K562 (cell line): ENCODE measurements around the gene MRPL38. TPM values are rescaled to one million over a fixed set of nuclear protein-coding genes. Genes with fewer than 3 reads are reported as not detected.

Source experiments
- AFF4 ChIP-seq: sonication (generic); formaldehyde crosslinking; IDR thresholded peaks from 2 replicates; pipeline ENCODE4 v1.8.0; 2023; ENCODE audit warnings: mild to moderate bottlenecking, missing genetic modification reagents
- CBFB ChIP-seq: sonication (generic); formaldehyde crosslinking; IDR thresholded peaks from 2 replicates; pipeline ENCODE4 v1.4.0; 2020; ENCODE audit warnings: mild to moderate bottlenecking, missing genetic modification reagents
- CREBBP ChIP-seq: IDR thresholded peaks from one replicate; pipeline ENCODE4 v1.6.1; 2012; ENCODE audit warnings: low read depth, mild to moderate bottlenecking, control low read depth, inconsistent platforms, low read length
- CTBP1 ChIP-seq: fragments of 450-650 bp; IDR thresholded peaks from 2 replicates; pipeline ENCODE4 v1.6.1; 2016; ENCODE audit warnings: borderline replicate concordance
- FUS ChIP-seq: fragments of 200-400 bp; formaldehyde crosslinking; optimal IDR thresholded peaks from 2 replicates; pipeline ENCODE3; 2017; ENCODE audit warnings: low read depth, low read length
- GMEB1 ChIP-seq: fragments of 250-450 bp; sonication (Bioruptor Pico); IDR thresholded peaks from 2 replicates; pipeline ENCODE4 v1.4.0; 2020; ENCODE audit warnings: mild to moderate bottlenecking
- GTF2F1 ChIP-seq: IDR thresholded peaks from 2 replicates; pipeline ENCODE4 v1.6.1; 2011; ENCODE audit warnings: low read depth, low read length, improper control_type of control experiment
- SMC3 ChIP-seq: conservative IDR thresholded peaks from 2 replicates; pipeline ENCODE4 v1.6.1; 2011; ENCODE audit warnings: low read depth, low read length, improper control_type of control experiment; ENCODE audit not compliant: insufficient read depth
- ZBTB43 ChIP-seq: sonication (generic); formaldehyde crosslinking; IDR thresholded peaks from 2 replicates; pipeline ENCODE4 v1.8.0; 2023; ENCODE audit warnings: mild to moderate bottlenecking, missing genetic modification reagents
- ZBTB7A ChIP-seq: IDR thresholded peaks from 2 replicates; pipeline ENCODE4 v1.6.1; 2011; ENCODE audit warnings: low read depth, mild to moderate bottlenecking, low read length, moderate library complexity, borderline replicate concordance; ENCODE audit not compliant: control insufficient read depth
- ZMIZ1 ChIP-seq, 2 experiments: fragments of 150-350 bp in 1 of 2; IDR thresholded peaks; 2 replicates each; pipeline ENCODE4 v1.6.1; 2012 to 2016; ENCODE audit warnings: low read depth in 2 of 2, low read length in 2 of 2, mild to moderate bottlenecking in 1 of 2, moderate library complexity in 1 of 2
- ZNF197 ChIP-seq: fragments of 200-800 bp; sonication (Bioruptor generic); IDR thresholded peaks from 2 replicates; pipeline ENCODE4 v1.6.1; 2016; ENCODE audit warnings: low read depth, missing genetic modification characterization, missing compliant biosample characterization
- ZNF639 ChIP-seq, 2 experiments: fragments of 200-800 bp in 1 of 2; sonication (Bioruptor generic) in 1 of 2; sonication (generic) in 1 of 2; formaldehyde crosslinking in 1 of 2; IDR thresholded peaks in 1 of 2; conservative IDR thresholded peaks in 1 of 2; 2 replicates each; pipeline versions ENCODE4 v1.5.0 to v1.6.1; 2016 to 2020; ENCODE audit warnings: missing compliant biosample characterization in 1 of 2, missing genetic modification characterization in 1 of 2, missing genetic modification reagents in 1 of 2
- polyA plus RNA-seq, 8 experiments: library from polyadenylated mRNA; depleted of rRNA in 4 of 8; stranded (reverse) in 5 of 8; unstranded in 3 of 8; fragments of >200 nt; fragmentation: Nextera tagmentation in 2 of 8; fragmentation: Illumina TruSeq in 1 of 8; extraction: Ambion mirVana in 2 of 8; extraction: Trizol in 1 of 8; gene quantifications; 2 replicates each; pipeline versions ENCODE4 v1.2.1 to v1.2.3, GENCODE V29; 2011 to 2014; ENCODE audit warnings: inconsistent platforms in 1 of 8, missing spikeins in 1 of 8
- total RNA-seq, 7 experiments: library from RNA; depleted of rRNA in 6 of 7; stranded (reverse); fragments of >200 nt in 6 of 7; fragmentation: Illumina TruSeq in 2 of 7; extraction: Trizol in 2 of 7; gene quantifications; 2 replicates each; pipeline versions ENCODE4 v1.2.1 to v1.2.3, GENCODE V29; 2011 to 2021; ENCODE audit warnings: low replicate concordance in 1 of 7

The MRPL38 gene
- total and polyA plus RNA-seq, 9 of the 15 experiments (the other 6 are each of a cell fraction or from before 2014, with no cell fraction given) = 4.5 to 154 (median 48.5) TPM

GRCh38 chr17:75940727-75941441 is 36.2 kb upstream of the MRPL38 start, which contains the start of gene FBF1 (continued):
- peak; percentile 90; the same call in 1 of the 2 replicates for TF ChIP-seq AFF4 (CRISPR knock-in tag)
- TF ChIP-seq GTF2F1 = peak; percentile 87
- TF ChIP-seq ZMIZ1 (IDR thresholded peaks at IDR 0.05; ENCODE audit: low read depth in 2 of 2, low read length in 2 of 2) = peak; percentile 32 to 52; a peak in 1 of 4 replicates
- peak; percentile 86 for TF ChIP-seq CBFB (CRISPR knock-in tag)
- peak; percentile 62 for TF ChIP-seq GMEB1 (CRISPR knock-in tag)
- TF ChIP-seq ZNF197 (CRISPR knock-in tag) = 0 out of 2 replicates have a peak, but pooled peaks have one; percentile 59
- TF ChIP-seq SMC3 = 0 out of 2 replicates have a peak, but pooled peaks have one; percentile 1
- peak; percentile 87 for TF ChIP-seq FUS
- TF ChIP-seq ZNF639 (CRISPR knock-in tag; conservative IDR thresholded peaks at IDR 0.05 in 1 of 2, IDR thresholded peaks at IDR 0.05 in 1 of 2) = 0 out of 4 replicates have a peak, but pooled peaks of 1 of the 2 experiments have one; percentile 27
- TF ChIP-seq CTBP1 = peak; percentile 76; the same call in 1 of the 2 replicates
- TF ChIP-seq ZBTB7A = peak; percentile 87
- no peak for TF ChIP-seq ZBTB43 (CRISPR knock-in tag)
- no peak for TF ChIP-seq CREBBP
